HepG2 (cell line): ENCODE measurements around the gene TKTL2. TPM values are rescaled to one million over a fixed set of nuclear protein-coding genes. Genes with fewer than 3 reads are reported as not detected.

Source experiments
- ATAC-seq: fragments of 200-7000 bp; cut with Tn5 transposase; 3 replicates; pipeline ENCODE4 v1.9.1; 2020; ENCODE audit warnings: mild to moderate bottlenecking, moderate library complexity
- BruUV-seq: library from RNA; stranded (reverse); fragments of 400-500 nt; replicated peaks from 2 replicates; lab custom pipeline; 2021; lab: Mats Ljungman, UMichigan
- CTCF ChIA-PET: fragments of 300-600 bp; formaldehyde crosslinking; extraction: SDS; loops from one replicate; lab custom pipeline; 2021; ENCODE audit warnings: low total read pairs, inconsistent platforms, low intra/inter-chr PET ratio; lab: Yijun Ruan, JAX
- POLR2A ChIA-PET: fragments of 350-600 bp; sonication (Branson Sonifier 250); formaldehyde crosslinking; loops from one replicate; lab custom pipeline; 2020; ENCODE audit warnings: antibody characterized with exemption, inconsistent platforms; lab: Yijun Ruan, JAX
- DNase-seq: peaks from one replicate; pipeline ENCODE4 v3.0.0-alpha.2; 2015; ENCODE audit warnings: low spot score
- FAIRE-seq: peaks from 3 replicates; lab custom pipeline; 2011; peaks lifted over from hg19 to GRCh38; lab: Jason Lieb, UNC
- H2AFZ ChIP-seq: one replicate; pipeline ENCODE4 v1.6.1; 2011; ENCODE audit warnings: low read length, inconsistent platforms
- H3K27ac ChIP-seq: fragments of 300-600 bp; 3 replicates; pipeline ENCODE4 v1.8.0; 2011; ENCODE audit warnings: mixed run types, mild to moderate bottlenecking, mixed read lengths, low read length, inconsistent platforms; ENCODE audit not compliant: insufficient read depth; ENCODE audit errors: extremely low read length
- H3K27me3 ChIP-seq, 2 experiments: fragments of 200-600 bp in 1 of 2; 2 replicates in 1 of 2; 3 replicates in 1 of 2; pipeline versions ENCODE4 v1.6.0 to v1.8.0; 2011; ENCODE audit warnings: low read length in 2 of 2, mild to moderate bottlenecking in 2 of 2, moderate library complexity in 2 of 2, inconsistent platforms in 1 of 2; ENCODE audit not compliant: insufficient read depth in 2 of 2, control insufficient read depth in 1 of 2
- H3K36me3 ChIP-seq, 2 experiments: fragments of 200-600 bp in 1 of 2; replicated peaks in 1 of 2; 2 replicates in 1 of 2; 3 replicates in 1 of 2; pipeline versions ENCODE4 v1.5.1 to v1.8.0; 2011; ENCODE audit warnings: low read length in 2 of 2, inconsistent platforms in 1 of 2; ENCODE audit not compliant: insufficient read depth in 2 of 2, control insufficient read depth in 1 of 2
- H3K4me1 ChIP-seq: 2 replicates; pipeline ENCODE4 v1.5.1; 2012; ENCODE audit warnings: low read length, inconsistent platforms; ENCODE audit not compliant: insufficient read depth
- H3K4me2 ChIP-seq: 2 replicates; pipeline ENCODE4 v1.6.0; 2011; ENCODE audit warnings: low read depth, low read length, inconsistent platforms
- H3K4me3 ChIP-seq, 3 experiments: fragments of 200-600 bp in 1 of 3; sonication (generic), shearing (Covaris generic) in 1 of 3; replicated peaks in 1 of 3; 2 replicates each; pipeline ENCODE4 v1.5.1; 2011 to 2016; ENCODE audit warnings: low read length in 3 of 3, inconsistent platforms in 2 of 3, low read depth in 2 of 3, mild to moderate bottlenecking in 2 of 3, control low read depth in 1 of 3, mixed read lengths in 1 of 3; ENCODE audit not compliant: insufficient read depth in 1 of 3
- H3K79me2 ChIP-seq: one replicate; pipeline ENCODE4 v1.6.1; 2011; ENCODE audit warnings: low read length, inconsistent platforms; ENCODE audit not compliant: insufficient read depth
- H3K9ac ChIP-seq: 2 replicates; pipeline ENCODE4 v1.6.0; 2011; ENCODE audit warnings: mild to moderate bottlenecking, low read depth, low read length, inconsistent platforms; ENCODE audit not compliant: insufficient read depth
- H3K9me3 ChIP-seq: 2 replicates; pipeline ENCODE4 v1.5.1; 2012; ENCODE audit warnings: mild to moderate bottlenecking, low read length
- H4K20me1 ChIP-seq: 2 replicates; pipeline ENCODE4 v1.6.0; 2011; ENCODE audit warnings: inconsistent platforms, mild to moderate bottlenecking, low read length, moderate library complexity; ENCODE audit not compliant: insufficient read depth
- CBFB ChIP-seq: sonication (generic); formaldehyde crosslinking; IDR thresholded peaks from 2 replicates; pipeline ENCODE4 v1.4.0; 2020; ENCODE audit warnings: missing genetic modification reagents
- CBX2 ChIP-seq, 2 experiments: fragments of 200-600 bp in 1 of 2; sonication (generic); formaldehyde crosslinking in 1 of 2; IDR thresholded peaks; 2 replicates each; pipeline versions ENCODE4 v1.7.0 to v1.8.1; 2018 to 2022; ENCODE audit warnings: low read depth in 2 of 2, low read length in 1 of 2, mild to moderate bottlenecking in 1 of 2, missing genetic modification reagents in 1 of 2
- MAFG ChIP-seq: sonication (generic); formaldehyde crosslinking; IDR thresholded peaks from 2 replicates; pipeline ENCODE4 v1.5.1; 2020; ENCODE audit warnings: mild to moderate bottlenecking, missing genetic modification reagents
- MED8 ChIP-seq: sonication (generic); formaldehyde crosslinking; IDR thresholded peaks from 2 replicates; pipeline ENCODE4 v1.8.1; 2023; ENCODE audit warnings: mild to moderate bottlenecking, missing genetic modification reagents; ENCODE audit not compliant: insufficient replicate concordance
- RFX3 ChIP-seq: IDR thresholded peaks from 2 replicates; pipeline ENCODE4 v1.6.1; 2016; ENCODE audit warnings: missing biosample characterization, missing genetic modification reagents
- ZBTB1 ChIP-seq: sonication (generic); formaldehyde crosslinking; IDR thresholded peaks from 2 replicates; pipeline ENCODE4 v1.4.0; 2020; ENCODE audit warnings: missing genetic modification reagents, borderline replicate concordance
- ZNF446 ChIP-seq: sonication (generic); formaldehyde crosslinking; IDR thresholded peaks from 2 replicates; pipeline ENCODE4 v1.5.0; 2020; ENCODE audit warnings: mild to moderate bottlenecking, missing genetic modification reagents
- WGBS: methylation state at CpG from one replicate; pipeline ENCODE4 v1.1.6; 2017; ENCODE audit warnings: low lambda C conversion rate; 5-methylcytosine and 5-hydroxymethylcytosine counted together
- in situ Hi-C: cut with HindIII; loops from 2 replicates; pipeline ENCODE4 v1.10.0; 2017; ENCODE audit warnings: low pct_unique_long_range_greater_than_20kb; ENCODE audit not compliant: extremely low pct_ligation_motif_present
- intact Hi-C: fragments of 100-400 bp; cut with micrococcal nuclease; formaldehyde crosslinking; loops from one replicate; pipeline ENCODE4 v1.10.0; 2022; ENCODE audit not compliant: unreplicated experiment
- polyA plus RNA-seq, 8 experiments: library from polyadenylated mRNA; depleted of rRNA in 3 of 8; stranded (reverse) in 7 of 8; unstranded in 1 of 8; fragments of >200 nt; fragmentation: Illumina TruSeq in 4 of 8; extraction: Trizol in 4 of 8; gene quantifications; 2 replicates each; pipeline versions ENCODE4 v1.2.1 to v1.2.3, GENCODE V29; 2011 to 2016; ENCODE audit warnings: low read depth in 4 of 8, missing spikeins in 1 of 8, mixed read lengths in 1 of 8; ENCODE audit not compliant: insufficient read depth in 1 of 8
- total RNA-seq, 5 experiments: library from RNA; depleted of rRNA; stranded (reverse); fragments of >200 nt; fragmentation: Illumina TruSeq; extraction: Trizol; gene quantifications; 2 replicates each; pipeline ENCODE4 v1.2.3, GENCODE V29; 2016; ENCODE audit warnings: low read depth in 1 of 5
- TF ChIP-seq, protein P1 (sequence below): sonication (generic); formaldehyde crosslinking; IDR thresholded peaks from 2 replicates; pipeline ENCODE4 v1.5.1; 2020; ENCODE audit warnings: mild to moderate bottlenecking, missing genetic modification reagents, moderate library complexity
- TF ChIP-seq, protein P2 (sequence below): sonication (generic); formaldehyde crosslinking; IDR thresholded peaks from 2 replicates; pipeline ENCODE4 v1.4.0; 2020; ENCODE audit warnings: mild to moderate bottlenecking, missing genetic modification reagents
- TF ChIP-seq, protein P3 (sequence below): sonication (generic); formaldehyde crosslinking; IDR thresholded peaks from 2 replicates; pipeline ENCODE4 v1.4.0; 2020; ENCODE audit warnings: mild to moderate bottlenecking, missing genetic modification reagents

The TKTL2 gene
- total and polyA plus RNA-seq, 2 of the 13 experiments (the other 11 are each of a cell fraction or from before 2014, with no cell fraction given) = not detected

DNA sequence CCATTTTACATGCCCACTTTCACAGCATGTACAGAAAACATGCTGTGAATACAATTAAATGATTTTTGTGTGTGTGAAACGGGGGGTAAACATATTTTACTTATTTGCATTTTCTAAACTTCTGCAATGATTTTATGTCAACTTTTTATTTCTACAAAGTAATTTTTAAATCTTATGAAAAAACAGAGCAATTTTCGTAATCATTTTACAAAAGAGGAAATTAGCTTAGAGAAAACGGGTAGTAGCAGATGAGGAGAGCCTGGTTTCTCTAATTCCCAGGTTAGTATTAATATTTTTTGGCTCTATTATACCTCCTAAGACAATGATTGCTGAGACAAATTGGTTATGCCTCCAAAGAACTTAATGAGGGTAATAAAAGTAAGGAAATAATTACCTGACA, 3.2 kb downstream of the TKTL2 start:
- intact Hi-C loops = no loop called here
- Histone ChIP-seq H3K9ac (no peak overlapping the region), H4K20me1 (no peaks in the 10 kb centered on the region), H3K4me2 (no peak overlapping the region), H3K27me3 (no peaks in the 10 kb centered on the region; a peak in 2 of 5 replicates), H3K4me3 (no peak overlapping the region), H3K4me1 (no peaks in the 10 kb centered on the region), H2AFZ (no peak overlapping the region), H3K9me3 (no peaks in the 10 kb centered on the region), H3K27ac (no peak overlapping the region), H3K79me2 (no peaks in the 10 kb centered on the region), H3K36me3 (no peaks in the 10 kb centered on the region)
- no TSS peak for BruUV-seq
- WGBS = under 1% methylated on average over 3 of the region's 3 CpGs
- no peak for DNase-seq
- no peak for ATAC-seq
- in situ Hi-C loops = no loop called here
- TF ChIP-seq, protein P1, sequence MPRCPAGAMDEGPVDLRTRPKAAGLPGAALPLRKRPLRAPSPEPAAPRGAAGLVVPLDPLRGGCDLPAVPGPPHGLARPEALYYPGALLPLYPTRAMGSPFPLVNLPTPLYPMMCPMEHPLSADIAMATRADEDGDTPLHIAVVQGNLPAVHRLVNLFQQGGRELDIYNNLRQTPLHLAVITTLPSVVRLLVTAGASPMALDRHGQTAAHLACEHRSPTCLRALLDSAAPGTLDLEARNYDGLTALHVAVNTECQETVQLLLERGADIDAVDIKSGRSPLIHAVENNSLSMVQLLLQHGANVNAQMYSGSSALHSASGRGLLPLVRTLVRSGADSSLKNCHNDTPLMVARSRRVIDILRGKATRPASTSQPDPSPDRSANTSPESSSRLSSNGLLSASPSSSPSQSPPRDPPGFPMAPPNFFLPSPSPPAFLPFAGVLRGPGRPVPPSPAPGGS (CRISPR knock-in tag) = no peak
- TF ChIP-seq ZNF446 (CRISPR knock-in tag) (no peak), ZBTB1 (CRISPR knock-in tag) (no peak), CBX2 (IDR thresholded peaks at IDR 0.05; ENCODE audit: low read depth, low read length) (no peak), CBX2 (CRISPR knock-in tag; IDR thresholded peaks at IDR 0.05; ENCODE audit: low read depth) (no peak), MAFG (CRISPR knock-in tag) (no peak), CBFB (CRISPR knock-in tag) (no peak), RFX3 (CRISPR knock-in tag) (no peak), MED8 (CRISPR knock-in tag) (no peak)
- TF ChIP-seq, protein P2, sequence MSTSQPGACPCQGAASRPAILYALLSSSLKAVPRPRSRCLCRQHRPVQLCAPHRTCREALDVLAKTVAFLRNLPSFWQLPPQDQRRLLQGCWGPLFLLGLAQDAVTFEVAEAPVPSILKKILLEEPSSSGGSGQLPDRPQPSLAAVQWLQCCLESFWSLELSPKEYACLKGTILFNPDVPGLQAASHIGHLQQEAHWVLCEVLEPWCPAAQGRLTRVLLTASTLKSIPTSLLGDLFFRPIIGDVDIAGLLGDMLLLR (CRISPR knock-in tag) = no peak
- TF ChIP-seq, protein P3, sequence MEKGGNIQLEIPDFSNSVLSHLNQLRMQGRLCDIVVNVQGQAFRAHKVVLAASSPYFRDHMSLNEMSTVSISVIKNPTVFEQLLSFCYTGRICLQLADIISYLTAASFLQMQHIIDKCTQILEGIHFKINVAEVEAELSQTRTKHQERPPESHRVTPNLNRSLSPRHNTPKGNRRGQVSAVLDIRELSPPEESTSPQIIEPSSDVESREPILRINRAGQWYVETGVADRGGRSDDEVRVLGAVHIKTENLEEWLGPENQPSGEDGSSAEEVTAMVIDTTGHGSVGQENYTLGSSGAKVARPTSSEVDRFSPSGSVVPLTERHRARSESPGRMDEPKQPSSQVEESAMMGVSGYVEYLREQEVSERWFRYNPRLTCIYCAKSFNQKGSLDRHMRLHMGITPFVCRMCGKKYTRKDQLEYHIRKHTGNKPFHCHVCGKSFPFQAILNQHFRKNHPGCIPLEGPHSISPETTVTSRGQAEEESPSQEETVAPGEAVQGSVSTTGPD (CRISPR knock-in tag) = no peak
- ChIA-PET CTCF (no interaction called here), POLR2A (no interaction called here)
- no peak for FAIRE-seq
